SK-N-SH (cell line): ENCODE measurements around the gene PRICKLE3.

Experiments
- NRF1 ChIP-seq: IDR thresholded peaks from 2 replicates; pipeline ENCODE4 v1.6.1; 2012; ENCODE audit warnings: low read depth, mild to moderate bottlenecking, low read length
- RXRA ChIP-seq: IDR thresholded peaks from 2 replicates; pipeline ENCODE4 v1.4.0; 2012; ENCODE audit warnings: low read depth, mild to moderate bottlenecking, borderline replicate concordance
- TF ChIP-seq, protein P1 (sequence below): fragments of 200-600 bp; sonication (generic); IDR thresholded peaks from 2 replicates; pipeline ENCODE4 v1.6.1; 2017; ENCODE audit warnings: antibody characterized with exemption, mild to moderate bottlenecking, moderate library complexity
- TF ChIP-seq, protein P2 (sequence below): IDR thresholded peaks from 2 replicates; pipeline ENCODE4 v1.4.0; 2012; ENCODE audit warnings: low read depth, borderline replicate concordance
- TF ChIP-seq, protein P3 (sequence below): IDR thresholded peaks from 2 replicates; pipeline ENCODE4 v1.6.1; 2012; ENCODE audit warnings: mild to moderate bottlenecking, low read depth, low read length, moderate library complexity

DNA sequence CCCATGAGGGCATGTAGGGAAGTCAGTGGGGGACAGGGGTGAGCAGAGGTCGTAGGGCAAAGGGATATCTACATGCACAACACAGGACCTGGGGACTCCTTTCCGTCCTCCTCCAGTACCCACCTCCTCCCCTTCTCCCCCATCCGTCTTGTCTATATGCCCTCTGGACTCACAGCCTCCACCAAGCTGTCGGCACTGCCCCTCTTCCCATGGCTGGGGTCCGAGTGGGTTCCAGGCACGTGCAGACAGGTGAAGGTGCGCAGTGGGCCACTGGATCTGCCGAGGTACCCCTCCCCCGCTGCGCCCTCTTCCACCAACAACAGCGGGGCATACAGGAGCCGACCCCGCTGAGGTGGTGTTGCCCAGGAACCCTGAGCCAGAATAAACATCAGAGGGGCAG, 19.3 kb upstream of the PRICKLE3 start:
- TF ChIP-seq, protein P1, sequence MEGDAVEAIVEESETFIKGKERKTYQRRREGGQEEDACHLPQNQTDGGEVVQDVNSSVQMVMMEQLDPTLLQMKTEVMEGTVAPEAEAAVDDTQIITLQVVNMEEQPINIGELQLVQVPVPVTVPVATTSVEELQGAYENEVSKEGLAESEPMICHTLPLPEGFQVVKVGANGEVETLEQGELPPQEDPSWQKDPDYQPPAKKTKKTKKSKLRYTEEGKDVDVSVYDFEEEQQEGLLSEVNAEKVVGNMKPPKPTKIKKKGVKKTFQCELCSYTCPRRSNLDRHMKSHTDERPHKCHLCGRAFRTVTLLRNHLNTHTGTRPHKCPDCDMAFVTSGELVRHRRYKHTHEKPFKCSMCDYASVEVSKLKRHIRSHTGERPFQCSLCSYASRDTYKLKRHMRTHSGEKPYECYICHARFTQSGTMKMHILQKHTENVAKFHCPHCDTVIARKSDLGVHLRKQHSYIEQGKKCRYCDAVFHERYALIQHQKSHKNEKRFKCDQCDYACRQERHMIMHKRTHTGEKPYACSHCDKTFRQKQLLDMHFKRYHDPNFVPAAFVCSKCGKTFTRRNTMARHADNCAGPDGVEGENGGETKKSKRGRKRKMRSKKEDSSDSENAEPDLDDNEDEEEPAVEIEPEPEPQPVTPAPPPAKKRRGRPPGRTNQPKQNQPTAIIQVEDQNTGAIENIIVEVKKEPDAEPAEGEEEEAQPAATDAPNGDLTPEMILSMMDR = no peak
- TF ChIP-seq, protein P2, sequence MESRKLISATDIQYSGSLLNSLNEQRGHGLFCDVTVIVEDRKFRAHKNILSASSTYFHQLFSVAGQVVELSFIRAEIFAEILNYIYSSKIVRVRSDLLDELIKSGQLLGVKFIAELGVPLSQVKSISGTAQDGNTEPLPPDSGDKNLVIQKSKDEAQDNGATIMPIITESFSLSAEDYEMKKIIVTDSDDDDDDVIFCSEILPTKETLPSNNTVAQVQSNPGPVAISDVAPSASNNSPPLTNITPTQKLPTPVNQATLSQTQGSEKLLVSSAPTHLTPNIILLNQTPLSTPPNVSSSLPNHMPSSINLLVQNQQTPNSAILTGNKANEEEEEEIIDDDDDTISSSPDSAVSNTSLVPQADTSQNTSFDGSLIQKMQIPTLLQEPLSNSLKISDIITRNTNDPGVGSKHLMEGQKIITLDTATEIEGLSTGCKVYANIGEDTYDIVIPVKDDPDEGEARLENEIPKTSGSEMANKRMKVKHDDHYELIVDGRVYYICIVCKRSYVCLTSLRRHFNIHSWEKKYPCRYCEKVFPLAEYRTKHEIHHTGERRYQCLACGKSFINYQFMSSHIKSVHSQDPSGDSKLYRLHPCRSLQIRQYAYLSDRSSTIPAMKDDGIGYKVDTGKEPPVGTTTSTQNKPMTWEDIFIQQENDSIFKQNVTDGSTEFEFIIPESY = no peak
- TF ChIP-seq, protein P3, sequence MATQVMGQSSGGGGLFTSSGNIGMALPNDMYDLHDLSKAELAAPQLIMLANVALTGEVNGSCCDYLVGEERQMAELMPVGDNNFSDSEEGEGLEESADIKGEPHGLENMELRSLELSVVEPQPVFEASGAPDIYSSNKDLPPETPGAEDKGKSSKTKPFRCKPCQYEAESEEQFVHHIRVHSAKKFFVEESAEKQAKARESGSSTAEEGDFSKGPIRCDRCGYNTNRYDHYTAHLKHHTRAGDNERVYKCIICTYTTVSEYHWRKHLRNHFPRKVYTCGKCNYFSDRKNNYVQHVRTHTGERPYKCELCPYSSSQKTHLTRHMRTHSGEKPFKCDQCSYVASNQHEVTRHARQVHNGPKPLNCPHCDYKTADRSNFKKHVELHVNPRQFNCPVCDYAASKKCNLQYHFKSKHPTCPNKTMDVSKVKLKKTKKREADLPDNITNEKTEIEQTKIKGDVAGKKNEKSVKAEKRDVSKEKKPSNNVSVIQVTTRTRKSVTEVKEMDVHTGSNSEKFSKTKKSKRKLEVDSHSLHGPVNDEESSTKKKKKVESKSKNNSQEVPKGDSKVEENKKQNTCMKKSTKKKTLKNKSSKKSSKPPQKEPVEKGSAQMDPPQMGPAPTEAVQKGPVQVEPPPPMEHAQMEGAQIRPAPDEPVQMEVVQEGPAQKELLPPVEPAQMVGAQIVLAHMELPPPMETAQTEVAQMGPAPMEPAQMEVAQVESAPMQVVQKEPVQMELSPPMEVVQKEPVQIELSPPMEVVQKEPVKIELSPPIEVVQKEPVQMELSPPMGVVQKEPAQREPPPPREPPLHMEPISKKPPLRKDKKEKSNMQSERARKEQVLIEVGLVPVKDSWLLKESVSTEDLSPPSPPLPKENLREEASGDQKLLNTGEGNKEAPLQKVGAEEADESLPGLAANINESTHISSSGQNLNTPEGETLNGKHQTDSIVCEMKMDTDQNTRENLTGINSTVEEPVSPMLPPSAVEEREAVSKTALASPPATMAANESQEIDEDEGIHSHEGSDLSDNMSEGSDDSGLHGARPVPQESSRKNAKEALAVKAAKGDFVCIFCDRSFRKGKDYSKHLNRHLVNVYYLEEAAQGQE = no peak
- TF ChIP-seq RXRA (no peak), NRF1 (no peak)
